Measurements from ENCODE around the gene ATP8B4.

- TF ChIP-seq POLR2A (IDR thresholded peaks at IDR 0.05) = no peak
- TF ChIP-seq CTCF (IDR thresholded peaks at IDR 0.05) = no peak
- no peak for TF ChIP-seq POLR2AphosphoS5 (IDR thresholded peaks at IDR 0.05)
These were observed 51.8 kb downstream of the ATP8B4 start for GRCh38 chr15:50067254-50067653.

Measured in prostate gland (tissue), 2 donors.